IPS DF 4.7 (cell line): ENCODE measurements around the gene SLC22A2.
"Not testable (repeated sequence)": the region's sequence is repeated elsewhere in the genome, so short reads cannot be mapped to it uniquely, and the experiment has no call there.

ENCODE experiments used
- DNase-seq: peaks from one replicate; pipeline ENCODE4 v3.0.0-alpha.2; 2013; ENCODE audit warnings: low spot score; ENCODE audit errors: extremely low read depth

Gene SLC22A2

GRCh38 chr6:160258346-160259142 is at the start of gene SLC22A2:
Gene SLC22A2 (minus strand): TSS chr6:160258821. CDS start chr6:160258757, 64 bp downstream.
- DNase-seq: no peak

- no peak for DNase-seq
Measured at GRCh38 chr6:160305926-160306713, 47.5 kb upstream of the SLC22A2 start.

GRCh38 chr6:160303806-160304205 is 45.2 kb upstream of the SLC22A2 start:
- DNase-seq: no peak

- DNase-seq: not testable (repeated sequence)
Measured at GRCh38 chr6:160302431-160303082, 43.9 kb upstream of the SLC22A2 start.

GRCh38 chr6:160301339-160301738 is 42.7 kb upstream of the SLC22A2 start:
- no peak for DNase-seq

GRCh38 chr6:160300076-160300695 is 41.6 kb upstream of the SLC22A2 start:
- no peak for DNase-seq

- DNase-seq: no peak
Measured at GRCh38 chr6:160299559-160299958, 40.9 kb upstream of the SLC22A2 start.

- no peak for DNase-seq
Measured at GRCh38 chr6:160298121-160298520, 39.5 kb upstream of the SLC22A2 start.

GRCh38 chr6:160297310-160297709 is 38.7 kb upstream of the SLC22A2 start:
- DNase-seq: peak; percentile 16

GRCh38 chr6:160293844-160294243 is 35.2 kb upstream of the SLC22A2 start:
- no peak for DNase-seq

- no peak for DNase-seq
Measured at GRCh38 chr6:160285541-160286105, 27.0 kb upstream of the SLC22A2 start.

- no peak for DNase-seq
Measured at GRCh38 chr6:160284575-160284974, 26.0 kb upstream of the SLC22A2 start.

GRCh38 chr6:160282444-160282843 is 23.8 kb upstream of the SLC22A2 start:
- no peak for DNase-seq

- DNase-seq: no peak
Measured at GRCh38 chr6:160279850-160280249, 21.2 kb upstream of the SLC22A2 start.

- DNase-seq: no peak
Measured at GRCh38 chr6:160278786-160279310, 20.2 kb upstream of the SLC22A2 start.

GRCh38 chr6:160278311-160278710 is 19.7 kb upstream of the SLC22A2 start:
- no peak for DNase-seq

- DNase-seq: no peak
Measured at GRCh38 chr6:160277546-160277945, 18.9 kb upstream of the SLC22A2 start.

GRCh38 chr6:160277144-160277543 is 18.5 kb upstream of the SLC22A2 start:
- DNase-seq: no peak

- DNase-seq: no peak
Measured at GRCh38 chr6:160276126-160276525, 17.5 kb upstream of the SLC22A2 start.

- DNase-seq: no peak
Measured at GRCh38 chr6:160275511-160276003, 16.9 kb upstream of the SLC22A2 start.
